MG63 (cell line): ENCODE results near the gene OPRD1. TPM values are rescaled to one million over a fixed set of nuclear protein-coding genes. Genes with fewer than 3 reads are reported as not detected.
"Not testable (repeated sequence)": the region's sequence is repeated elsewhere in the genome, so short reads cannot be mapped to it uniquely, and the experiment has no call there.

Source experiments
- DNase-seq: peaks from one replicate; pipeline ENCODE4 v3.0.0-alpha.2; 2020
- H3K27me3 ChIP-seq: fragments of 250-450 bp; sonication (Bioruptor Pico); 2 replicates; pipeline ENCODE4 v1.5.1; 2020; ENCODE audit warnings: mild to moderate bottlenecking, moderate library complexity
- H3K36me3 ChIP-seq: fragments of 250-450 bp; sonication (Bioruptor Pico); 2 replicates; pipeline ENCODE4 v1.5.1; 2020; ENCODE audit warnings: mild to moderate bottlenecking, moderate library complexity
- H3K4me3 ChIP-seq: fragments of 250-450 bp; sonication (Bioruptor Pico); 2 replicates; pipeline ENCODE4 v1.5.1; 2020; ENCODE audit warnings: mild to moderate bottlenecking, moderate library complexity
- H3K9me3 ChIP-seq: fragments of 250-450 bp; sonication (Bioruptor Pico); 2 replicates; pipeline ENCODE4 v1.5.1; 2020; ENCODE audit warnings: mild to moderate bottlenecking, moderate library complexity
- total RNA-seq: library from RNA; depleted of rRNA; stranded (reverse); fragments of >200 nt; shearing (Covaris generic); gene quantifications from 2 replicates; pipeline ENCODE4 v1.2.3, GENCODE V29; 2014; ENCODE audit warnings: low replicate concordance

The OPRD1 gene
- total RNA-seq, 1 experiment from 2014 or later: under 0.01 TPM

DNA sequence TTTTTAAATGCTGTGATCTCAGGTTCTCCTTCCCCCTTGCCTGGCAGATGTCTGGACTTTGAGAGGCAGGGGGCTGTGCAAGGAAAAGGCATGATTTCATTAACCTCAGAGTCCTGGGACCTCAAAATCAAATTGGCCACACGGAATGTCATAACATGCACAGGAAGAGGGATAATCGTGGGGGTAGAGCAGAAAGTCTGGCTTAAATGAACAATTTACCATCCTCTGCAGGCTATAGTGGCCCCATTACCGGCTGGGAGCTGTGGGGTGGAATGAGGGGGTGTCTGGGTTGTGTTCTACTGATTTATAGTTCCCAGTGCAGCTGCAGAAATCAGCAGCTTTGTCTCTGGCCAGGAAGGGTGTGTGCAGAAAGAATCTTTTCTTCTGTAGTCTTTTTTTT is 10.8 kb downstream of the OPRD1 start:
- Histone ChIP-seq H3K36me3 (no peaks in the 10 kb centered on the region), H3K4me3 (no peak overlapping the region), H3K27me3 (no peaks in the 10 kb centered on the region), H3K9me3 (no peaks in the 10 kb centered on the region)
- no peak for DNase-seq

DNA sequence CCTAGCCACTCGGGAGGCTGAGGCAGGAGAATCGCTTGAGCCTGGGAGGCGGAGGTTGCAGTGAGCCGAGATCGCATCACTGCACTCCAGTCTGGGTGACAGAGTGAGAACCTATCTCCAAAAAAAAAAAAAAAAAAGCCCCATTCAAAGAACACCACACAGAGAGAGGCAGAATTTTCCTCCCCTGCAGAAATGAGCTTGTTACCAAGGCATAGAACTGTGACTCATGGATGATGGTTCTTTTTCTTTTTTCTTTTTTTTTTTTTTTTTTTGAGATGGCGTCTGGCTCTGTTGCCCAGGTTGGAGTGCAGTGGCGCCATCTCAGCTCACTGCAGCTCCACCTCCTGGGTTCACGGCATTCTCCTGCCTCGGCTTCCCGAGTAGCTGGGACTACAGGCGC is 12.1 kb downstream of the OPRD1 start:
- H3K27me3 ChIP-seq, H3K4me3 ChIP-seq, H3K9me3 ChIP-seq, H3K36me3 ChIP-seq, DNase-seq: not testable (repeated sequence)

DNA sequence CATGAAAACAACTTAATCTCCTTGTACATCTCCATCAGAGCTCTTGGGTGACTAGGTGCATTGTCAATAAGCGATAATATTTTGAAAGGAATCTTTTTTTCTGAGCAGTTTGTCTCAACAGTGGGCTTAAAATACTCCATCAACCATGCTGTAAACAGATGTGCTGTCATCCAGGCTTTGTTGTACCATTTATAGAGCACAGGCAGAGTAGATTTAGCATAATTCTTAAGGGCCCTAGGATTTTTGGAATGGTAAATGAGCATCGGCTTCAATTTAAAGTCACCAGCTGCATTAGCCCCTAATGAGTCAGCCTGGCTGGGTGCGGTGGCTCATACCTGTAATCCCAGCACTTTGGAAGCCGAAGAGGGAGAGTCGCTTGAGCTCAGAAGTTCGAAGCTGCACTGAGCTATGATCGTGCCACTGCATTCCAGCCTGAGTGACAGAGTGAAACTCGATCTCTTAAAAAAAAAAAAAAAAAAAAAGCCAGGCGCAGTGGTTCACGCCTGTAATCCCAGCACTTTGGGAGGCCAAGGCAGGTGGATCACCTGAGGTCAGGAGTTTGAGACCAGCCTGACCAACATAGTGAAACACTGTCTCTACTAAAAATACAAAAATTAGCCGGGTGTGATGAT is 16.4 kb downstream of the OPRD1 start:
- H3K9me3 ChIP-seq, H3K36me3 ChIP-seq, H3K27me3 ChIP-seq, DNase-seq, H3K4me3 ChIP-seq: not testable (repeated sequence)

DNA sequence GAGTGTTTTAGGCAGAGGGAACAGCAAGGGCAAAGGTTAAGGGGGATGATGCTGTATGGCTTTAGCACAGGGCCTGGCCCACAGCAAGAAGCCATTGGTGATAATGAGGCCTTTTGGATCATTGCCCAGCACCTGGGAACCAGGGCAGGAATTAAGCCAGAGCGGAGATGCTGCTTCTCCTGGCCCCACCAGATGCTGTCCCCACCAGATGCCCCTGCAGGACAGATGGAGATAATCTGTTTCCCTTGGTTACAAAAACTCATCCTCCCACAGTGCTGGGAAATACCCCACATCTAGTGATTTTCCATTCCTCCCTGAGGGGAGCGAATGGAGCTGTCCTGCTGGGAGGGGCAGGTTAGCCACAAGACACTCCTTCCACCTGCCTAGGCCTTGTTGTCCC is 18.8 kb downstream of the OPRD1 start:
- Histone ChIP-seq H3K4me3 (no peak overlapping the region), H3K27me3 (no peaks in the 10 kb centered on the region), H3K36me3 (no peaks in the 10 kb centered on the region), H3K9me3 (no peaks in the 10 kb centered on the region)
- DNase-seq: no peak

DNA sequence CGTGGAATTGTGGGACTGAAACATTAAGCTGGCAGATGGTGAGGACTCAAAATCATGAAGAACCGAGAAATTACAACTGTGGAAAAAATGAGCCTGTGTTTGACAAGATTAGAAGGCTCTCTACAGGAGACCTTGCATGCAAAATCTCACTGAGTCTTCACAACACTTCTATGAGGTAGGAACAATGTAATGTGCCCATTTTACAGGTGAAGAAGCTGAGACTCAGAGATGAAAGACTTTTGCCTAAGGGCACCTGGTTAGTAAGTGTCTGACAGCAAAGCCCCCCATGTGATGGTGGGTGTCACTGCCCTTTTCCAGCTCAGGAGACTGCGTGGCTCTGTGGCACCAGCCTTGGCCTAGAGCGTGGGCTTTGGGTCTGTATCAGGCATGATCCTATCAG is 21.0 kb downstream of the OPRD1 start:
- Histone ChIP-seq H3K36me3 (no peaks in the 10 kb centered on the region), H3K4me3 (no peak overlapping the region), H3K27me3 (peaks cover under 1% of the 10 kb centered on the region; the same call in 1 of the 2 replicates), H3K9me3 (no peaks in the 10 kb centered on the region)
- no peak for DNase-seq

DNA sequence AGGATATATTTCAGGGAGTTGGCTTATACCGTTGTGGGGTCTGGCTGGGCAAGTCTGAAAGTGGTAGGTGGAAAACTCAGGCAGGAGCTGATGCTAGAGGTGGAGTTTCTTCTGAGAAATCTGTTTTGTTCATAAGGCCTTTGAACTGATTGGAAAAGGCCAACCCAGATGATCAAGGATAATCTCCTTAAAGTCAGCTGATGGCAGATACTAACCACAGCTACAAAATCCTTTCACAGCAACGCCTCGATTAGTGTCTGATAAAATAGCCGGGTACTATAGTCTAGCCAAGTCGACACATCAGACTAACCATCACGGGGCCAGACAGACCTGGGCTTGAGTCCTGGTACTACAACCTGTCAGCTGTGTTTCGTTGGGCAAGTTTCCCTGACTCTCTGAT is 21.4 kb downstream of the OPRD1 start:
- Histone ChIP-seq H3K9me3 (no peaks in the 10 kb centered on the region), H3K36me3 (no peaks in the 10 kb centered on the region), H3K27me3 (peaks cover 3% of the 10 kb centered on the region; the same call in 1 of the 2 replicates), H3K4me3 (no peak overlapping the region)
- DNase-seq: no peak

DNA sequence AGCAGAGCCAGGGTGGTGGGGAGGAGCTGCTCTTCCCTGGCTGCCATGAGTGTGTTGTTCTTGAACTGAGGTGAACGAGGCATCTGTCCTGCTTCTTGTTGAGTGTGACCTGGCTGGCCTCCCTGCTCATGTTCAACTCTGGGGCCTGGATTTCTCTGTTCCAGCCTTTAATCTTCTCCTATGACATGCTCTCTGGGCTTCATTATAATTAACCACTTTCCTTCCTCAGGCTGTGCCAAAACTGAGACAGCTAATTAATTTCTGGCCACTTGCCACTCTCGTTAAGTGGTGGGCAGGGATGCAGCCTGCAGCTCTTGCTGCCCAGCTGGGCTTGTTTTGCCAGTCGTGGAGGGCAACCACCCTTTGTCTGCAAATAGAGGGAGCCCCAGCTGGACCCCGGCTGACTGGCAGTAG is 23.3 kb downstream of the OPRD1 start:
- no peak for DNase-seq
- Histone ChIP-seq H3K27me3 (peaks cover 3% of the 10 kb centered on the region; the same call in 1 of the 2 replicates), H3K9me3 (no peaks in the 10 kb centered on the region), H3K36me3 (no peaks in the 10 kb centered on the region), H3K4me3 (no peak overlapping the region)

DNA sequence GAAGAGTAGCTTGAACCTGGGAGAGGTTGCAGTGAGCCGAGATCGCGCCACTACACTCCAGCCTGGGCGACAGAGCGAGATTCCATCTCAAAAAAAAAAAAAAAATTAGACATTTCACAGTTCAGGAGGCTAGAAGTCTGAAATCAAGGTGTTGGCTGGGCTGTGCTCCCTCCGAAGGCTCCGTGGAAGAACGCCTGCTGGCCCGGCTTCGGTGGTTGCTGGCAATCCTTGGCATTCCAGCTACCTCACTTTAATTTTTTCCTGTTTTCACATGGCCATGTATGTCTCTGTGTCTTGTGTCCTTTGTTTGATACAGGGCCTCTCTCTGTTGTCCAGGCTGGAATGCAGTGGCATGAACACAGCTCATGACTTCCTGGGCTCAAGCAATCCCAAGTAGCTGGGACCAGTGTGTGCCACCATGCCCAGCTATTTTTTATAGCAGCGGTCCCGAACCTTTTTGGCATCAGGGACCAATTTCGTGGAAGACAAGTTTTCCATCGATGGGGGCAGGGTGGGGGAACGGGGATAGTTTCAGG is 24.5 kb downstream of the OPRD1 start:
- Histone ChIP-seq H3K27me3 (peaks cover 3% of the 10 kb centered on the region; the same call in 1 of the 2 replicates), H3K36me3 (no peaks in the 10 kb centered on the region), H3K9me3 (no peaks in the 10 kb centered on the region), H3K4me3 (no peak overlapping the region)
- DNase-seq: no peak

DNA sequence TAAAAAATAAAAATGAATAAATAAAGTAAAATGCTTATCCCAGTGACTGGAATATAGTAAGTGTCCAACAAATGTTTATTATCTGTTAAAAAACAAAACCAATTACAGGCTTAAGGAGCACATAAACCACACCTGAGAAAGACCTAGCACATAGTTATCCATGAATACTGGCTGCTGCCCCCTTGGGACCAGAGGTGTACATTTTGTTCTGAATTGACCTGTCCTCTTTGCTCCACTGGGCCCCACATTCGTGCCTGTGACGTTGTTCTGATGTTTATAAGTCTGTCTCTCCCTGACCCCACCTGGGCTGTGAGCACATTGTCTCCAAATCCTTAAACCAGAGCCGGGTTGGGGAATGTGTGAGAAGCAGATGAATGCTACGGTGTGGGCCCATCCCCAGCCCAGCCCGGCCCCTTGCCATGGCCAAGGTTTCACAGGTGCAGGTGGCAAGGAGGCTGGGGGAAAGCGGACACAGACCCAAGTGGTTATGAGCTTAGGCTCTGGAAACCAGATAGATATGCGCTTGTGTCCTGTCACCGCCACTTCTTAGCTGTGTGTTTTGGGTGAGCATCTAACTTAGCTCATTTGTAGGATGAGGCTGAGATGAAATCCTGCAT is 29.1 kb downstream of the OPRD1 start:
- Histone ChIP-seq H3K4me3 (no peak overlapping the region), H3K36me3 (no peaks in the 10 kb centered on the region), H3K9me3 (no peaks in the 10 kb centered on the region), H3K27me3 (peaks cover 3% of the 10 kb centered on the region; the same call in 1 of the 2 replicates)
- no peak for DNase-seq

DNA sequence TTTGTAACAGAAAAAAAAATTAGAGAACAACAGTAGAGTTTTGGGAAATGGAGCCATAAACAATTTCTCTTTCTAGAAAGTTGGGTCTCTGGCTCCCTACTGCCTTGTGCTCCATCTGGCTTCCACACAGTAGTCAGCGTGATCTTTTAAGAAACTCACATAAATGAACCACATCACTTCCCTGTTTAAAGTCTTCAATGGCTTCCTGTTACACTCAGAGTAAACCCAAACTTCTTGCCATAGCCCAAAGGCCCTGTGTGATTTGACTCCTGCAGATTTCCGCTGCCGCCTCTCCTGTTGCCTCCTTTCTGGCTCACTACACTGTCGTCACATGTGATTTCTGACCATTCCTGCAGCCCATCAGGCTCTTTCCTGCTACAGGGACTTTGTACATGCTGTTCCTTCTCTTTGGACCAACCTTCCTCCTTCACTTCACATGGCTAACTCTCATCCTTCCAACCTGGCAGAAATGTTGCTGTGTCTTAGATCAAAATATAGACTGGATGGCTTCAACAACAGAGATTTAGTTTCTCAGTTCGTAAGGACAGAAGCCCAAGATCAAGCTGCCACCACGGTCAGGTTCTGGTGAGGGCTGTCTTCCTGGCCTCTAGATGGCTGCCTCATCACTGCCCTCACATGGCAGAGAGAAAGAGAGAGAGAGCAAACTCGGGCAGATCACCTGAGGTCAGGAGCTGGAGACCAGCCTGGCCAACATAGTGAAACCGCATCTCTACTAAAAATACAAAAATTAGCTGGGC is 34.0 kb downstream of the OPRD1 start:
- Histone ChIP-seq H3K9me3 (no peaks in the 10 kb centered on the region), H3K27me3 (no peaks in the 10 kb centered on the region), H3K4me3 (no peak overlapping the region), H3K36me3 (no peaks in the 10 kb centered on the region)
- DNase-seq: no peak

DNA sequence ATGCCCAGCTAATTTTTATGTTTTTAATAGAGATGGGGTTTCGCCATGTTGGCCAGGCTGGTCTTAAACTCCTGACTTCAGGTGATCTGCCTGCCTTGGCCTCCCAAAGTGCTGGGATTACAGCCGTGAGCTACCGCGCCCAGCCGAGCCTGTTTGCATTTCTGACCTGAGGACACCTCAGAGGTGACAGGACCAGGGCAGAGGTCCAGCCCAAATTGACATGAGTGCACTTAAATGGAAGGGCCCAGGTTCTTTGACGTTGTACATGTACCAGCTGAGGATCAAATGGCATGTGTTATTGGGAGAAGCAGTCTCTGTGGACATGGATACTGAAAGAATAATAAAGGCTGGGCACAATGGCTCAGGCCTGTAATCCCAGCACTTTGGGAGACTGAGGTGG is 35.2 kb downstream of the OPRD1 start:
- not testable (repeated sequence) for H3K4me3 ChIP-seq, H3K36me3 ChIP-seq

DNA sequence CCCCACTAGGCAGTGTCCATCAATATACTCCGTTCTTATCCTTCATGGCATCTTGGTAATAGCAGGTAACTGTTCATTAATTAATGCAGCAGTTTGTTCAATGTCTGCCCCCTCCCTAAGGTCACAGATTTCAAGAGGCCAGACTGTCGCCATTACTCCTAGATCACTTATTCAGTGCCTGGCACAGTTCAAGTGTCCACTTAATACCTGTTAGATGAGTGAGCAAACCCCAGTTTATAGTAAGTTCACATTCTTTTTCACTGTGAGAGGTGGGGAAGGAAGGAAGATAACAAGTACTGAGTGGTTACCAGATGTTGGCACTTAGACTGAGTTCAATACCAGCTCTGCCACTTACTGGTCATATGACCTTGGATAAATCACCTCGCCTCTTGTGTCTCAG is 36.4 kb downstream of the OPRD1 start:
- no peaks in the 10 kb centered on the region for H3K27me3 ChIP-seq
- no peak overlapping the region for H3K4me3 ChIP-seq
- DNase-seq: no peak
- no peaks in the 10 kb centered on the region for H3K9me3 ChIP-seq
- H3K36me3 ChIP-seq: no peaks in the 10 kb centered on the region

More for the DNA sequence above, 35.2 kb downstream of the OPRD1 start:
- not testable (repeated sequence) for DNase-seq, H3K9me3 ChIP-seq, H3K27me3 ChIP-seq

DNA sequence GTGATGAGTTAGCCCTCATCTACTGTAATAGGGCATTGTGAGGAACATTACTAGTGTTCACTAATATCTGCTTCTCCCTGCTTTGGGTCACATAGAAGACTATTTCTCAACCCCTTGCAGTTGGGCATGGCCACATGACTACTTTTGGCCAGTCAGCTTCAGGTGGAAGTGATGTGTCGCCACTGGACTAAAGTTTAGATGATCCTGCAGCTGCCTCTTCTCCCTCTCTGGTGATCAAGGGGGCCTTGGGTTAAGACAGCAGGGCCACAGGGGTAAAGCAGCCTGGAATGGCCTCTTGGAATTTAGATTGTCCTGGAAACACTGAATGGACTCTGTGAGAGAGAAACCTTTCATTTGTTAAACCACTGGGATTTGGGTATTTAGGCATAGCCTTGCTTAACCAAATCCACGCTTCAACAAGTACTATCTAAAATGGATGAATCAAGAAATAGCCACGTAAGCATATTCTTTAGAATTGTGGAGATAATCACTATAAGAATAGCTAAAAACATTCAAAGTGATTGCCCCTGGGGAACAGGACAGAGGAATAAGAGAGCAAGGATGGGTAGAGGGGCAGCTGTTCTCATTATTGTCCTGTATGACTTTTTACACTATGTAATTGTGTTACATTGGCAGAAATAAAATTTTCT is 41.2 kb downstream of the OPRD1 start:
- H3K36me3 ChIP-seq: no peaks in the 10 kb centered on the region

DNA sequence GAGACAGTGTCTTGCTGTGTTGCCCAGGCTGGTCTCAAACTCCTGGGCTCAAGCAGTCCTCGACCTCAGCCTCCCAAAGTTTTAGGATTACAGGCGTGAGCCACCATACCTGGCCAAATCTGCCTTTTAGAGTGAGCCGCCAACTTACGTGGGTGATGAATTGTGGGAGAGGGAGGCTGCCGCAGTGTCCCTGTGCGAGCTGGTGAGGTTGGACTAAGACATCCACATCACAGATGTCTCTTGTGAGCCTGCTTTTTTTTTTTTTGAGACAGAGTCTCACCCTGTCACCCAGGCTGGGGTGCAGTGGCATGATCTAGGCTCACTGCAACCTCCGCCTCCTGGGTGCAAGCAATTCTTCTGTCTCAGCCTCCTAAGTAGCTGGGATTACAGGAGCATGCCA is 42.4 kb downstream of the OPRD1 start:
- H3K9me3 ChIP-seq, H3K36me3 ChIP-seq, H3K27me3 ChIP-seq, H3K4me3 ChIP-seq, DNase-seq: not testable (repeated sequence)

More for the DNA sequence above, 41.2 kb downstream of the OPRD1 start:
- no peaks in the 10 kb centered on the region for H3K27me3 ChIP-seq
- H3K4me3 ChIP-seq: no peak overlapping the region
- no peaks in the 10 kb centered on the region for H3K9me3 ChIP-seq
- no peak for DNase-seq

DNA sequence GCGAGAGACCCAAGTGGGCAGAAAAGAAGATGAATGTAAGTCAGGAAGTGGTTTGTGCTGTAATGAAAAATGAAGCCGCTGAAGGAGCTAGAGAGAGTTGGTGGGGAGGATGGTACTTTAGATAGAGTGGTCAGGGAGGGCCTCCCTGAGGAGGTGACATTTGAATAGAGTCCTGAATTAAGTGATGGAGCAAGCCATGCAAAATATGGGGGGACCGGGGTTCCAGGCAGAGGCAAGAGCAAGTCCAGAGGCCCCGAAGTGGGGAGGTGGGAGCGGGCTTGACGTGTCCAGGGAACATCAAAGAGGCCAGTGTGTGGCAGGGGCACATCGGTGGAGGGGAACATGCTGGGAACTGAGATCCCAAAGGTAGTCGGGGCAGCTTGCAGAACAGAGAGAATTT is 43.1 kb downstream of the OPRD1 start:
- H3K36me3 ChIP-seq: no peaks in the 10 kb centered on the region
- no peaks in the 10 kb centered on the region for H3K9me3 ChIP-seq
- no peaks in the 10 kb centered on the region for H3K27me3 ChIP-seq
- no peak for DNase-seq
- no peak overlapping the region for H3K4me3 ChIP-seq

DNA sequence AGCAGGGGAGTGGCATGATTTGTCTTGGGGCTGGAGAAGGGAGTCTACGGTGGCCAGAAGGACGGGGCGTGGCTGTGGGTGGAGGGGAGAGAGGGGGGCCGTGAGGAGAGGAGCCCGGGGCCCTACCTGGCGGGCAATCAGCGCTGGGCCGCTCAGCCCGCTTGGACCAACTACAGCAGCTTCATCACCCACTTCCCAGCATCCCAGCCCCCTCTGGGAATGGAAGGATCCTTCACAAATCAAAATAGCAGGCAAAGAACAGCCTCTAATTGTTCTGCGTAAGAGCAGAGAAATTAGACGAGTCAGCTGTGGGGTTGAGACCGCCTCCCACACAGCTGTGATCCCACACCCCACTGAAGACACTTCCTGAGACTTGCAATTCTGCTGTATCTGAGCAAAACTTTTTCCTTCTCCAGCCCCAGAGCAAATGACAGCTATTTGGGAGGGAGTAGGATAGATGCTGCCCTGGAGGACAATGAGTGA is 43.5 kb downstream of the OPRD1 start:
- no peak for DNase-seq

DNA sequence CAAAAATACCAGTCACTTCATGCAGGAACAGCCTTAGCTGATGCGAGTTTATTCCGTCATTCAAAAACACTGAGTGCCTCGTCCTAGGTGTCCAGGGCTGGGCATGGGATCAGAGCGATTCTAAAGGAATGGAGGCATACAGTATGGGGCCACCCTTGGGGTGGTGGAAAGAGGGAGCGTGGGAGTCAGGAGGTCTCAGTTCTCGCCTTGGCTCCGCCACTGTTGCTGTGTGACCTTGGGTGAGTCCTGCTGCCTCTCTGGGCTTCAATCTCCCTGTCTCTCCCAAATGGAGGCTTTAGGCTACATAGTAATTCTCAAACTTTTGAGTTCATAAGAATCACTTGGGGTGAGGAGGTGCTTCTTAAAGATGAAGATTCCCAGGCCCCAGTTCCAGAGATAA is 44.0 kb downstream of the OPRD1 start:
- no peak for DNase-seq
- Histone ChIP-seq H3K36me3 (no peaks in the 10 kb centered on the region), H3K4me3 (no peak overlapping the region), H3K9me3 (no peaks in the 10 kb centered on the region), H3K27me3 (no peaks in the 10 kb centered on the region)

More for the DNA sequence above, 43.5 kb downstream of the OPRD1 start:
- Histone ChIP-seq H3K4me3 (no peak overlapping the region), H3K27me3 (no peaks in the 10 kb centered on the region), H3K9me3 (no peaks in the 10 kb centered on the region), H3K36me3 (no peaks in the 10 kb centered on the region)
